HEK293 (cell line): ENCODE results near the gene ZBTB5.
A peak's percentile ranks its signal among the peaks of the same experiment; 100 is the strongest.

Experiments used
- CTCF ChIA-PET: fragments of 350-600 bp; formaldehyde crosslinking; extraction: SDS; loops from one replicate; lab custom pipeline; 2021; ENCODE audit warnings: antibody characterized with exemption; lab: Yijun Ruan, JAX
- POLR2A ChIA-PET: fragments of 300-600 bp; formaldehyde crosslinking; extraction: SDS; loops from one replicate; lab custom pipeline; 2020; ENCODE audit warnings: antibody characterized with exemption, inconsistent platforms; lab: Yijun Ruan, JAX
- H3K27ac ChIP-seq: fragments of 200-500 bp; sonication (Bioruptor generic); 2 replicates; pipeline ENCODE4 v1.5.1; 2014; ENCODE audit warnings: low read depth, low read length, control low read depth, inconsistent platforms; ENCODE audit errors: extremely low read depth
- H3K36me3 ChIP-seq, 2 experiments: fragments of 200-500 bp in 1 of 2; sonication (Bioruptor generic) in 1 of 2; 1 replicate in 1 of 2; 2 replicates in 1 of 2; pipeline ENCODE4 v1.5.1; 2014 to 2017; ENCODE audit warnings: inconsistent platforms in 2 of 2, low read length in 2 of 2; ENCODE audit not compliant: control insufficient read depth in 2 of 2, insufficient read depth in 1 of 2
- H3K4me1 ChIP-seq: fragments of 200-500 bp; sonication (Bioruptor generic); 2 replicates; pipeline ENCODE4 v1.5.1; 2014; ENCODE audit warnings: mild to moderate bottlenecking, low read length, inconsistent platforms; ENCODE audit not compliant: control insufficient read depth, insufficient read depth
- H3K4me3 ChIP-seq: 2 replicates; pipeline ENCODE4 v1.5.1; 2011; ENCODE audit warnings: low read depth, mild to moderate bottlenecking, control low read depth, low read length, moderate library complexity
- H3K9me3 ChIP-seq: fragments of 200-500 bp; sonication (Bioruptor generic); 2 replicates; pipeline ENCODE4 v1.5.1; 2014; ENCODE audit warnings: low read depth, low read length, inconsistent platforms; ENCODE audit not compliant: control insufficient read depth, insufficient read depth
- EGR2 ChIP-seq: fragments of 450-650 bp; formaldehyde crosslinking; IDR thresholded peaks from 2 replicates; pipeline ENCODE4 v1.5.1; 2016; ENCODE audit warnings: low read depth, missing biosample characterization, missing genetic modification characterization
- GLIS1 ChIP-seq: fragments of 450-650 bp; formaldehyde crosslinking; IDR thresholded peaks from 2 replicates; pipeline ENCODE4 v1.5.1; 2016; ENCODE audit warnings: missing biosample characterization, missing genetic modification characterization
- OVOL3 ChIP-seq: fragments of 450-650 bp; formaldehyde crosslinking; IDR thresholded peaks from 2 replicates; pipeline ENCODE4 v1.5.1; 2016; ENCODE audit warnings: missing biosample characterization, missing genetic modification characterization
- PRDM4 ChIP-seq: fragments of 450-650 bp; formaldehyde crosslinking; IDR thresholded peaks from 2 replicates; pipeline ENCODE4 v1.5.1; 2017; ENCODE audit warnings: missing biosample characterization, missing genetic modification characterization
- SP7 ChIP-seq: fragments of 450-650 bp; formaldehyde crosslinking; IDR thresholded peaks from 2 replicates; pipeline ENCODE4 v1.5.1; 2016; ENCODE audit warnings: missing biosample characterization, missing genetic modification characterization
- TCF7L2 ChIP-seq: IDR thresholded peaks from 2 replicates; pipeline ENCODE4 v1.6.1; 2011; ENCODE audit warnings: low read depth, mild to moderate bottlenecking, inconsistent platforms, low read length, moderate library complexity, borderline replicate concordance
- TRIM28 ChIP-seq: IDR thresholded peaks from 2 replicates; pipeline ENCODE4 v1.6.1; 2011; ENCODE audit warnings: low read length, control low read depth, borderline replicate concordance
- ZBTB17 ChIP-seq: fragments of 450-650 bp; formaldehyde crosslinking; IDR thresholded peaks from 2 replicates; pipeline ENCODE4 v1.5.1; 2016; ENCODE audit warnings: missing biosample characterization, missing genetic modification characterization
- ZFHX2 ChIP-seq: fragments of 450-650 bp; formaldehyde crosslinking; conservative IDR thresholded peaks from 2 replicates; pipeline ENCODE4 v1.5.1; 2016; ENCODE audit warnings: missing biosample characterization, missing genetic modification characterization
- ZFP3 ChIP-seq: fragments of 450-650 bp; formaldehyde crosslinking; IDR thresholded peaks from 2 replicates; pipeline ENCODE4 v1.5.1; 2016; ENCODE audit warnings: low read depth, missing biosample characterization, missing genetic modification characterization
- ZFP37 ChIP-seq: fragments of 450-650 bp; formaldehyde crosslinking; IDR thresholded peaks from 2 replicates; pipeline ENCODE4 v1.5.1; 2016; ENCODE audit warnings: missing biosample characterization, missing genetic modification characterization
- ZNF341 ChIP-seq: fragments of 450-650 bp; formaldehyde crosslinking; IDR thresholded peaks from 2 replicates; pipeline ENCODE4; 2016; ENCODE audit warnings: low read depth, missing biosample characterization, missing genetic modification characterization
- ZNF510 ChIP-seq: fragments of 450-650 bp; formaldehyde crosslinking; IDR thresholded peaks from 2 replicates; pipeline ENCODE4 v1.5.1; 2018; ENCODE audit warnings: mild to moderate bottlenecking, missing genetic modification characterization, missing biosample characterization; ENCODE audit not compliant: insufficient replicate concordance
- ZNF514 ChIP-seq: fragments of 450-650 bp; formaldehyde crosslinking; IDR thresholded peaks from 2 replicates; pipeline ENCODE4 v1.5.1; 2016; ENCODE audit warnings: missing biosample characterization, missing genetic modification characterization
- ZNF585B ChIP-seq: fragments of 450-650 bp; formaldehyde crosslinking; IDR thresholded peaks from 2 replicates; pipeline ENCODE4 v1.5.1; 2016; ENCODE audit warnings: missing biosample characterization, missing genetic modification characterization
- ZNF621 ChIP-seq: fragments of 450-650 bp; formaldehyde crosslinking; IDR thresholded peaks from 2 replicates; pipeline ENCODE4 v1.5.1; 2017; ENCODE audit warnings: missing biosample characterization, missing genetic modification characterization
- ZNF76 ChIP-seq: fragments of 450-650 bp; formaldehyde crosslinking; IDR thresholded peaks from 2 replicates; pipeline ENCODE4; 2016; ENCODE audit warnings: low read depth, missing biosample characterization, missing genetic modification characterization, borderline replicate concordance
- ZNF792 ChIP-seq: fragments of 450-650 bp; formaldehyde crosslinking; IDR thresholded peaks from 2 replicates; pipeline ENCODE4 v1.5.1; 2016; ENCODE audit warnings: missing biosample characterization, missing genetic modification characterization
- ZSCAN16 ChIP-seq: fragments of 450-650 bp; formaldehyde crosslinking; IDR thresholded peaks from 2 replicates; pipeline ENCODE4 v1.5.1; 2016; ENCODE audit warnings: missing biosample characterization, missing genetic modification characterization
- ZSCAN18 ChIP-seq: fragments of 450-650 bp; formaldehyde crosslinking; IDR thresholded peaks from 2 replicates; pipeline ENCODE4 v1.5.1; 2016; ENCODE audit warnings: missing biosample characterization, missing genetic modification characterization

The ZBTB5 gene

GRCh38 chr9:37491939-37492338 is 26.7 kb upstream of the ZBTB5 start:
- Histone ChIP-seq H3K4me3 (no peak overlapping the region), H3K4me1 (no peaks in the 10 kb centered on the region), H3K9me3 (no peaks in the 10 kb centered on the region), H3K27ac (no peak overlapping the region), H3K36me3 (peaks cover 5 to 95% of the 10 kb centered on the region in 2 experiments; a peak in 2 of 3 replicates)
- ChIA-PET POLR2A (no interaction called here), CTCF (no interaction called here)
- TF ChIP-seq ZNF621 (tag by site-specific recombination) = no peak
- TF ChIP-seq ZFP37 (tag by site-specific recombination) = no peak
- TF ChIP-seq ZNF510 (tag by site-specific recombination) = no peak
- no peak for TF ChIP-seq ZSCAN16 (tag by site-specific recombination)
- TF ChIP-seq ZFP3 (tag by site-specific recombination) = no peak
- TF ChIP-seq TRIM28 = no peak
- TF ChIP-seq SP7 = no peak
- no peak for TF ChIP-seq ZNF514 (tag by site-specific recombination)
- no peak for TF ChIP-seq ZNF76 (tag by site-specific recombination)
- no peak for TF ChIP-seq ZNF585B
- no peak for TF ChIP-seq ZNF792 (tag by site-specific recombination)
- TF ChIP-seq PRDM4 (tag by site-specific recombination) = no peak
- TF ChIP-seq TCF7L2 = no peak
- TF ChIP-seq ZSCAN18 = no peak

GRCh38 chr9:37486616-37487548 is 21.6 kb upstream of the ZBTB5 start:
- Histone ChIP-seq H3K36me3 (peaks cover 5 to 47% of the 10 kb centered on the region in 2 experiments; a peak in 2 of 3 replicates), H3K9me3 (no peaks in the 10 kb centered on the region), H3K27ac (peak overlapping the region; percentile 24; the same call in 1 of the 2 replicates), H3K4me3 (peak overlapping the region; percentile 65), H3K4me1 (no peaks in the 10 kb centered on the region)
- POLR2A ChIA-PET = interaction anchor here (0.6 to 3.3 kb wide), 12 partner anchors 9 to 597 kb away, joined by 3 to 39 read pairs (median 7); partner anchors contain the start of genes DCAF10, EXOSC3, FBXO10 and PAX5
- CTCF ChIA-PET = interaction anchor here (0.5 to 1.0 kb wide), 3 partner anchors 107 to 491 kb away, joined by 3 read pairs; no protein-coding TSS in a partner anchor
- 0 out of 2 replicates have a peak, but pooled peaks have one; percentile 18 for TF ChIP-seq GLIS1 (tag by site-specific recombination)
- TF ChIP-seq EGR2 (tag by site-specific recombination) = peak; percentile 63; the same call in 1 of the 2 replicates
- peak; percentile 80 for TF ChIP-seq ZFHX2 (tag by site-specific recombination)
- 0 out of 2 replicates have a peak, but pooled peaks have one; percentile 42 for TF ChIP-seq ZBTB17 (tag by site-specific recombination)
- peak; percentile 78 for TF ChIP-seq ZNF341 (tag by site-specific recombination)
- TF ChIP-seq OVOL3 = no peak
